IPS DF 19.7 (cell line): Measurements from ENCODE around the gene EEFSEC.

Experiments used
- DNase-seq: peaks from one replicate; pipeline ENCODE4 v3.0.0-alpha.2; 2013; ENCODE audit warnings: low read depth, low spot score

The EEFSEC gene

DNA sequence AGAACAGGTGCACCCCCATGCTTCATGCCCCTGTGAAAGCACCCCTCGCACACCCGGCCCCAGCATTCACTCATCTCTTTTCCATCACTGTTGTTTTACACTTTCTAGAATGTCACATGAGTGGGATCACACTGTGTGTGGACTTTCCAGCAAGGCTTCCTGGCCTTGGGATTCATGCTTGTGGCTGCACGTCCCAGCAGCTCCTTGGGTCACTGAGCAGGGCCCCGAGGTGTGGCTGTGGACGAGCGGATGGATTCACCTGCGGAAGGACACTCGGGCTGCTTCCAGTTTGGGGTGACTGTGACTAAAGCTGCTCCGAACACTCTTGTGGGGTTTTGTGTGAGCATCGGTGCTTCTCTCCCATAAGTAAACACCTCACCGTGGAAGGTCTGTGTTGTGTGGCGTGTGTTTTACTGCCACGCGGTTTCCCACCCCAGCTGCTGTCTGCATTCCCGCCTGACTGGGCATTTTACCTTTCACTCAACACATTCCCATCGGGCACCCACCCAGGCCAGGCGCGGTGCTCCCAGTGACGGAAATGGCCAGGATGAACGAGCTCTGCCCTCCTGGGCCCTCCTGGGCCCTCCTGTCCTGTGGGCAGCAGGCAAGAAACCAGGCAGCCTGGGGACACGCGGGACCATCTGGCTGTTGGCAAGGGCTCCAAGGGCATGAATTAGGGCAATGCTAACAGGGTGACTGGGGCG lies 272.0 kb downstream of the EEFSEC start:
- DNase-seq = no peak

DNA sequence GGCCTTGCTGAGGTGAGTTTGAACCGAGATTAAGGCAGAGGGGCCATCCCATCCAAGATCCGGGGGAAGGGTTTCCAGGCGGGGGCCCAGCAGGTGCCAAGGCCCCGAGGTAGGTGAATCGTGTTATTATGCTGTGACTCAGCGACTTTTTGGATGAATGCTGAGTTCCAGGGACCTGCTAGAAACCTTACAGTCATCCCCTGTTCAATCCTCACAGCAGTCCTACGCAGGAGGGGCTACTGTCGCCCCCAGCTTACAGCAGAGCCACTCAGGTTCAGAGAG lies 272.5 kb downstream of the EEFSEC start:
- no peak for DNase-seq

DNA sequence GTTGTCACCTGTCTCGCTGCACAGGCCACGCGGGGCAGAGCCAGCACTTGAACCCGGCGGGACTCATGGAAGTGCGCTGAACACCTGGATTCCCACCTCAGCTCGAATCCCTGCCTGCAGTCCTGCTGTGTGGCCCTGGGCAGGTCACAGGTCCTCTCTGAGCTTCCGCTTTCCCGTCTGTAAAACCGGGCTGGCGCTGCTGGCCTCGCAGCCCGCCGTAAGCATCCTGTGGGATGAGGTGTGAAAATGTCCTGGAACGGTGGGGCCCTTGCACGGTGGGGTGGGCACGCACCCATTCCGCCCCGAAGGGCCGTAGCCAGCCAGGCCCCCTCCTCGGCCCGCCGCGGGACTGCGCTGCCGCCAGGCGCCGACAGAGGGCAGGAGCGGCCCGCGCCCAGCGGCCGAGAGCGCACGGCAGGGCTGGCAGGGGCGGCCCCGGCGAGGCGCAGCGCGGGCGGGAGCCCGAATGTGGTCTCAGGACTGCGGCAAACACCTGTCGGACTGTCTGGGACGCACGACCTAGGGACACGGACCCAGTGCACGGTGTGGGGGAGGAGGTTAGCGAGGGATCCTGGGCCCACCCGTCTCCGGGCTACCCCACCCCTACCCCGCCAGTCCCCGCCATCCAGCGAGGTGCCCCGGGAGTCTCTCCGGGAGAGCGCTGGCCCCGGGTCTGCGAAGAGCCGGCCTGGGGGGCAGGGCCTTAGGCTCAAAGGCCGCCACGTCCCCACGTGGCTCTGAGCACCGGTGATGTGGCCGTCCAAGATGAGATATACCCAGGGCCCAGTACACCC lies 273.0 kb downstream of the EEFSEC start:
- DNase-seq = no peak

DNA sequence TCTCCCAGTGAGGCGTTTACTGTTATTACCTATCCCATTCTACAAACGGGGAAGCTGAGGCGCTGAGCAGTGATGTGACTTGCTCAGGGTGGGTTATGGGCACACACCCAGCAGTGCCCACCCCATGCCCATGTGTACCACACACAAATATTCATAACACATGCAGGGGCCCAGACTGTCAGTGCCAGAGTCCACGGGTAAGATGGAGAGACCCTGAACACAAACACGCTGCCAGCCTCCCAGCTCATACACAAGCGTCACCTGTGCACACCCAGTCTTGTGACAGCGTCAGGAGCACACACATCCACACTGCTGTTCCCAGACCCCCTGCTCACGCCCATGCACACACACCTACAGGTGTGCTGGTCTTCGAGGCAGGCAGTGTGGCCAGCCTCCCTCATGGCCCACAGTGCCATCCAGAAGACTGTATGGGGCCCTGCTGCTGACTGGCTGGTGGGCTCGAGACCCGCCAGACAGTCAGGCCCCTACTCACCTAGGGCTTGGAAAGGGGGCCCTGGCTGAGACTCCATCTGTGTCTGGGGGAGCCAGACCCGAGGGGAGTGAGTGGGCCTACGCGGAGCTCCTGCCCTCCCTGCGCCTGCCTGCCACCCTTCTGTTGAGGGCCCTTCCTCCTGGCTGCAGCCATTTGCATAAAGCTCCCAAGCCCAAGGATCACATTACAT lies 274.0 kb downstream of the EEFSEC start:
- DNase-seq = no peak

DNA sequence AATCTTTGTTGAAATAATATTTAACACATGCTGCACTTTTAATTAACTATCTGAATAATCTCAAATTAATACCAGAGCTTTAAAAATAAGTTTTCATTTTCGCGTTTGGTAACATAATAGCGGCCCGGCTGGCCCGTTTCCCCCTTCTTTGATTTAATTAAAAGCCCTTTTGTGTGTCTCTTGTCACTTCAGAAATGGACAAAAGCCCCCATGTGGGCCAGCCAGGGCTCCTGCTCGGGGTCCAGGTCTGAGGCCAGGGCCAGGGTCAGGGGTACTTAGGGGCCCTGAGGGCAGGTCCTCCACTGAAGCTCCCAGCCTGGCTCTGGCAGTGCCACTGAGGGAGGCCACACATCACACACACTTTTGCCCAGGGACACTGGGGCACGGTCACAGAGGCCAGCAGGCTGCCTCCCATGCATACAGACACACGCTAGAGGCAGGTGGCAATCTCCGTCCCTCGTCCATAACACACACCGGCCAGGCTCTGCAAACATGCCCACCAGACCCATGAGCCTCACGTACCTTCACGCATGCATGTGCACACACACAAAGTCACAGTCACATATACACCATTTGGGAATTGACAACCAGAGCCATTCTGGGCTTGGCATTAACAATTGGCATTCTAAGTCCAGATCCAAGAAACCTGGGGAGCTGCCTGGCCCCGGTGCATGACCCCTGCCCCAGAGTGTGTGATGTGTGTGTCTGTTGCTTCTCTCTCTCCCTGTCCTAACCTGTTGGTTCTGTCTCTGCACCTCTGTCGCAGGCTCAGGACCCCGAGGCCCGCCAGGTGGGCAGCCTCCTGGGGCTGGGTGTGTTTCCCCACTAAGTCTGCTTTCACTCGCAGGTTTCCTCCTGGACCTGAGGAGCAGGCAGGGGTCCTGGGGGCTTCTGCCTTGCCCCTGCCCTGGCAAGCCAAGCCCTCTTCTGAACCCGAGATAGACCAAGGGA lies 274.9 kb downstream of the EEFSEC start:
- DNase-seq = no peak

DNA sequence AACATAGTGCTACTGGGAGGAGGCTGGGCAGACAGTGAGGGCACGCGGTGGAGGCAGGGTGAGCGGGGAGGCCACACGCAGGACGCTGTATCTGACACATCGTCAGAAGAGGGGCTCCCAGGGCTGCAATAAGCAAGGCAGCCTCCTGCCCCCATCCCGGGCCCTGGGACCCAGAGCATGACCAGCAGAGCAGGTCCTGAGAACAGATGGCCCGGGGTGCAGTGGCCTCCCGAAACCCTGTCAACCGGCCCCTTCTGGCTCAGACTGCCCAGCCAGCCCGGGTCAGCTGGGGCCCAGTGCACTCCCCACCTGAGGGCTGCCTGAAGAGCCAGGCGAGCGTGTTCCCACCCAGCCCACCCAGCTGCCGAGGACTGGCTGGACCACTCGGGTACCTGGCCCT lies 276.0 kb downstream of the EEFSEC start:
- no peak for DNase-seq

DNA sequence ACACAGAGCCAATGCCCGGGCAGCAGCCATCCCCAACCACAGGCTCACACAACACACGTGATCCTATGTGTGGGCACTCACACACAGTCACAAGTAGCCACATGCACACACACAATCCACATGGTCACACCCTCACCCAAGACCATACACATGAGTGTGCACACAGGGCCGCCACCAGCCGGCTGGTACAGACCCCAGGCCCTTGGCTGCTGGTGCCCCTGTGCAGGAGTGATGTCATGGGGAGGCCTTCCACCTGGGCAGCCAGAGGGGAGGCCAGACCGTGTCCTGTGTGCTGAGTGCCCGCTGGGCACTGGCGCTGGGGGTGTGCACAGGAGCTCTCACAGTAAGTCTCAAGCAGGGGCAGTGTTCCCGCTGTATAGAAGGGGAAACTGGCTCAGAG lies 276.5 kb downstream of the EEFSEC start:
- DNase-seq = no peak

DNA sequence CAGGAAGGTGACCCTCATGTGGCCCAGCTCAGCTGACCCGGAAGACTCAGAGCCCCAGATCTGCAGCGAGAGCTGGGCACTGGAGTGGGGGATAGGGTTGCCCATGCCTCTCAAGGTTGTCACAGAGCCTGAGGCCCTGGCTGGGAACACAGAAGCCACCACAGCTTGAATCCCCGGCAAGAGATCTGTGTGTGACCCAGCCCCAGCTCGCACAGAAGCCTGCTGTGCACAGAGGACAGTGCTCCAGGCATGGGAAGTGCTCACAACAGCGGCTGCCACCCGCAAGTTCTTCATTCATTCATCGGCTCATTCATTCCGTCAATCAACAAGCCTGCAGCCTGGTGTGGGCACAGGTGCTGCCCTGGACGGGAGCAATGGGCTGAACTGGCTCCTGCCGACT lies 277.0 kb downstream of the EEFSEC start:
- no peak for DNase-seq

DNA sequence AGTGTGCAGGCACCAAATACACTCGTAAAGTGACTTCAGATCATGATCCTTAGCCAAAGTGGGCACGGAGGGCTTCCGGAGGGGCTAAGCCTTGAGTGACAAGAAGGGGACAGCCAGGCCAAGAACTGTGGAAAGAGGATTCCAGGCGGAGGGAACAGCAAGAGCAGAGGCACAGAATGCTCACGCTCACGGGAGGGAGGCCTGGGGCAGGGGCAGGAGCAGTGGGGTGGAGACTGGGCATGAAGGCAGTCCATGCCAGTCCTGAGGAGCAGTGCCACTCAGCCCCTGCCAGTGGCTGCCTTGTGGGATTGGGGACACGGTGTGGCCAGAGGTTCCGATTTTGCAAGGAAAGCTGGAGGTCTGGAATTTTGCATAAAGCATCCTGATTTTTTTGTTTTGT lies 277.4 kb downstream of the EEFSEC start:
- no peak for DNase-seq

DNA sequence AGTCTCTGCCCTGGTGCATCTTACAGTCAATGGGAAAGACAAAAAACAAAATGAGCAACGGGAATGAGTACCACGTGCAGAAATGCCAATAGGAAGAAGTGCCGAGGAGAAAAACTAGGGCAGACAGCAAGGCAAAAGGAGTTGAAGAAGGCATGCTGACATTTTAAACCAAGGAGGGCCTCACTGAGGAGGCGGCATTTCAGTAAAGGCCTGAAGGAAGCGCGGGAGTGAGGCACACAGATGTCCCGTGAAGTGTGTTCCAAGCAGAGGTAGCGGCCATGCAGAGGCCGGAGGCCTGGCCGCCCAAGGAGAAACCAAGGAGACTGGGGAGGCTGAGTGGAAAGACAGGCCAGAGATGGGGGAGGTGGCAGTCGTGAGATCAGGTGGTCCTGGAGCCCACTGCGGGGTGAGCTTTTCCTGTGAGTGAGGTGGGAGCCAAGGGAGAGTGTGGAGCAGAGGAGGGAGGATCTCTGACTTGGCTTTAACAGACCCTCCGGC lies 278.6 kb downstream of the EEFSEC start:
- no peak for DNase-seq

DNA sequence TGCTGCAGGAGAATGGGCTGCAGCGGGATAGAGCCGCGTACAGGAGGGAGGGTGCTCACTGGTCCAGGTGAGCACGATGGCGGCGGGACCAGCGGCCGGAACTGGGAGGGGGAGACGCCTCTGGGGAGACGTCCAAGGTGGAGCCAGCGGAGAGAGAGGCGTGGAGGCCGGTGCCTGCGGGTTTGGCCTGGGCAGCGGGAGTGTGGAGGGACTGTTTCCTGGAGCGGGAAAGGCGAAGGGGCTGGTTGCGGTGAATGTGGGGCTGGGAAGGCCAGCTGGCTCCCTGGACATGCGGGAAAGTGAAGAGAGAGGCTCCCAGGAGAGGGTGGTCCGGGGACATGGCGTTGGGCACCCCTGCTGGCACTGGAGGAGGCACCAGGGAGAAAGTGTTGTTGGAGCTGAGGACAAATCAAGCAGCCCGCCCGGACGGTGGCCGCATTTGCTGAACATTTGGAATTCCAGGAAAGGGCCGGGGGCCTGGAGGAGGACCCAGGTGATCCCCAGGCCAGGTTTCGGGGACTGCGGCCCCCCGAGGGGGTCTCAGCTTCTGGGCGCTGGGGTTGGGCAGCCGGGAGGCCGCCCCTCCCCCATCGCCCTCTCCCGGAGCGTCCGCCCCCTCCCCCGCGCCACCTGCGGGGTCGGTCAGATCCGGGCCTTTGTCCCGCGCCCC lies 279.2 kb downstream of the EEFSEC start:
- no peak for DNase-seq

DNA sequence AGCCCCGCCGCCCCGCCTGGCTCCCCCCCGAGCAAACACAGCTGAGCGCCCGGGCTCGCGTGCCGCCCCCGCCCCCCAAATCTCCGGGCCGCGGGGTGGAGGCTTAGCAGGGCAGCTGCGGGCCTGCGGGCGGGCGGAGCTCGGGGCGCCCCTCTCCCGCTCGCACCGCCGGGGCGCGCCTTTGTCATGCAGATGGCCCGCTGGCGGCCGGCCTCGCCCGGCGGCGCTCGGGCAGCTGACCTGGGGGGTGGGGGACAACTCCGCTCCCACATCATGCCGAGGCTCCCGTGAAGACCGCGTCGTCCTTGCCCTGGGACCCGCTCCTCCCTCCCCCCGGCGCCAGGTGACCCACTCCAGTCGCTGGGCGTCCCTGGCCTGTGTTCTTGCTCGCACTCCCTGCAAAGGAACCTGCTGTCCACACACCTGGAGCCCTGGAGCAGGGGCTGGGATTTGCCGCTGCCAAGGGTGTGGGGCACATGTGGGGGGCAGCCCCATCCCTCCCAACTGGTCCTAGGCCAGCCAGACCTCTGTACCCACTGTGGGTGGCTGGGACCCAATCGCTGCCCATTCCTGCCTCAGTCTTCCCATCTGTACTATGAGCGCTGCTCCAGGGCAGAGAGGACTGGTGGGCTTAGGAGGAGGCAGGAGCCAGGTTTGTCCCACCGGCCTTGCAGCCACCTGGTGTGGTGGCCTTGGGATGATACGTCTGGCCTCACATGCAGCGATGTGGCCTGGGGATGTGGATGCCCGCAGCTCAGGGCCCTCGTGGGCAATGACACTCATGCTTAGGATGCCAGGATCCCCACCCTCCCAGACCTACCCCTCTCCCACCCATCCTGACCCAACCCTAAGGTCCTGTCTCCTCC lies 279.9 kb downstream of the EEFSEC start:
- no peak for DNase-seq

DNA sequence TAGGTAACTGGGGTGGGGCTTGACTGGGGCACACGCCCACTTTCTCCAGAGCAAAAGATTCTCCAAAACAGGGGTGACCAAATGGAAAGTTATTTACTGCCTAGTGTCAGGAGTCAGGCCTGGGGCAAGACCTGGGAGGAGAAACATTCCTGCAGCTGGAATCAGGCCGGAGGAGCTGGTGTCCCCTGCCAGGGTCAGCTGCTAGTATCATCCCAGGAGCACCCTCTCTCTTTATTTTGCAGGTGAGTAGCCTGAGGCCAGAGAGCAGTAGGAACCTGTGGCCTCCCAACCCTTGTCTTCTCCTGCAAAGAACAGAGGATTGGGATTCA lies 280.5 kb downstream of the EEFSEC start:
- DNase-seq = no peak

DNA sequence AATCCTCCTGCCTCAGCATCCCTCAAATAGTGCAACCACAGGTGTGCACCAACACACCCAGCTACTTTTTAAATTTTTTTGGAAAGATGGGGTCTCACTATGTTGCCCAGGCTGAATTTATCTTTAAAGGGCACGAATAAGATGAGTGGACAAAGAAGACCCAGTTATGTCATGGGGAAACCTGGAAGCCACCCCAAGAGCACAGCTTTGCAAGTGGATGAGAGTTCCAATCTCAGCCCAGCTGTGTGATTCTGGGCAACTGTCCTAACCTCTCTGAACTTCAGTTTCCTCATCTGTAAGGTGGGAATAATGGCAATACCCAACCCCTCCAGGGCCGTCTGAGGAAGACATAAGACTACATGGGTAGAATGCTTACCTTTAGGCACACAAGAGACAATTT lies 281.2 kb downstream of the EEFSEC start:
- no peak for DNase-seq

DNA sequence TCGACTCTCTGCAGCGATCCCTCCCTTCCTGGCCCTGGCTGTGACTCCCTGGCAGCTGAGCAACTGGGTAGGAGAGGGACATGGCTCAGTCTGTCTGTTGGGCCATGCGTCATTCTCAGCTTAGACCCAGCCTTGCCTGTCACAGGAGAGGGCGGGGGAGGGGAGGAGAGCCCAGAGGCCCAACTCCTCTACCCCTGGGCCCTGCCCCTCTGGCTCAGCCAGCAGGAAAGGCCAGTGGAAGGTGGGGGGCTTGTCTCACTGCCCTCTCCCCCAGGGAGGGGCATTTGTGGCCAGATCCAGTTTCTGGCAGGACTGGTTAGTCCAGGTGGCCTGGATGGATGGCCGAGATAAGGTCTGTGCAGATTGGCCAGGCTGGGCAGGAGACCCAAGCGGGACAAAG lies 281.8 kb downstream of the EEFSEC start:
- no peak for DNase-seq

DNA sequence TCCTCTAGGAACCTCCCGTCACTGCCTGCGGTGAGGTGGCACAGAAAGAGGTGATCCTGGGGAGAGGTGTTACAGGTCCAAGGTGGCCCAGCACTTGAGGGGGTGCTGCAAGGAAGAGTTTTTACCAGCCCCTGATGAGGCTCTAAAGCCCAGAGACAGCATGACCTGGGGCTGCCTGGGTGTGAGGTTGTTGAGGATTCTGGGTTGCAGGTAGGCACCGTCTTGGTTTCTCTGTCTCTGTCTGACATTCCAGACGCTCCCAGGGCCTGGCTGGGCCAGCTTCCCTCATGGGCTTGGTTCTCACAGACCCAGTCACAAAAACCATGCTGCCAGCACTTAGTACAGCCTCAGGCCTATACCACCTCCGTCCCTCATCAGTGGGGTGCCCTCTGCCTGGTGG lies 282.3 kb downstream of the EEFSEC start:
- DNase-seq = no peak

DNA sequence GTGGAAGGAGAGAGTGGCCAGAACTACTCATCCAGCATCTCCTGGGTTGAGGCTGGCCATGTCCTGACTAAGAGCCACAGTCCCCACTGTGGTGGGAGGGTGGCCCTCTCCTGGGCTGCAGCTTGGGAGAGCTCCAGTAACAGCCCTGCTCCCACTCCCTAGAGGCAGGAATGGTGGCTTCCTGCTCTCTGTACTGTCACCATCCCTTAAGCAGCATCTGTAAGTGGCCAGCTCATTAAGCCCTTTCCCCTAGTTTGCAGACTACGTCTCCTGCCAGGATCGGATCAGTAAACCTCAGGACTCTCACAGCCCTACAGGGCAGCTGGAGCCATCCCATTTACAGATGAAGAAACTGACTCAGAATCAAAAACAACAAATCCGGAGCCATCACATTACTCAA lies 282.9 kb downstream of the EEFSEC start:
- DNase-seq = no peak

DNA sequence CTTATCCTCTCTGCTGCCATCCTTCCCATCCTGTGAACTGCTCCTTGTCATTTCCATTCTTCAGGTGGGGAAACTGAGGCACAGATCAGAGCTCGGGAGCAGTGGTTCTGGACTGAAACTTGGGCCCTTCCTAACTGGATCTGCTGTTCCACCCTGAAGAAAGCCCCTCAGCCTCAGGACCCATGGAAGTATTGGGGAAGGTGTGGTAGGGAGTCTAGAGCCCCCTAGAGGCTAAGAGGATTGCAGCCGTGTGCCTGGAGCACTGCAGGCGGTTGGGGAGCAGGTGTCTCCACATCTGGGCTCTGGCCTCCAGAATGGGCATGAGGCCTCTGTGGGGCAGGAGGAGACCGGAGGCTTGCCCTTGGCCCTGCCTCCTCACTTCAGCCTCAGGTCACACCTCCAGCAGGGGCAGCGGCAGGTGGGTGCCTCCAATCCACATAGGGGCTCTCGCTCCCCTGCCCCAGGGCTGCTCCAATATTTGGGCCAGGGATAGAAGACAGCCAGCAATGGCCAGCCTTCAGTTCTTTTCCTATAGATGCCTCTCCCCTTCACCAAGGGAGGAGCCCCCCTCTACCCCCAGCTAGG lies 285.3 kb downstream of the EEFSEC start:
- no peak for DNase-seq

DNA sequence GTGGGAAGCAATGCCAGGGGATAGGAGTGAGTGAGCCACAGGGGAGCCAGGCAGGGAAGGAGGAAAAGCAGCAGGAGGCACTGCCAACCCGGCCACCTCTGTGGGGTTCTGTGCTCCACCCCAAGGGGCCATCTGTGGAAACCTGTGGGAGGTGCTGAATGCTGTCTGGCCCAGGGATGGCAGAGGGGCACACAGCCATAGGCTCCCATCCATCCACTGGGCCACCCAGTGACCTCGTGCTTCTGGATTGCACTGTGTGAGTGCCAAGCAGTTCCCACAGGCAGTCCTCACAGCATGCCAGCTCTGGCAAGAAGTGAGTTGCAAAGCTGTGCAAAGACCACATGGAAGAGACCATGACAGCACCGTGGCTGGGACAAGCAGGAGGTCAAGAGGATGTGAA lies 285.9 kb downstream of the EEFSEC start:
- no peak for DNase-seq

DNA sequence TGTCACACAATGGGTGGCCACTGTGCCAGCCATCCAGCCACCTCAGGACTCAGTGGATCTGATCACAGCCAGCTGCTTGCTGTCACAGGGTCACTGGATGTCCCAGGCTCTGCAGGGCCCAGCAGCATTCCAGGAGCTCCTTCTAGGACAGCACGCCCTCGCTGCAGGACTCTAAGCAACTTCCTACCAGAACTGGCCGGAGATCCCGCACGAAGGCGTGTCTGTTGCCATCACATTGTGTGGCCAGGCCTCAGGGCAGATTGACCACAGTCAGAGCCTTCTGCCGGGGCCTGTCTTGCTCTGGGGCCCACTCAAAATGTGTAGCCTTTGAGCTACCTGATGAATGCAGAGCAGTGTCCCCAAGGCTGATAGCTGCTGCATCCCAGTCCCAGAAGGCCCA lies 288.8 kb downstream of the EEFSEC start:
- DNase-seq = no peak
